Neural crest cell (in vitro differentiated cells): Measurements from ENCODE around the gene DNAH1. TPM values are rescaled to one million over a fixed set of nuclear protein-coding genes. Genes with fewer than 3 reads are reported as not detected.
A peak's percentile ranks its signal among the peaks of the same experiment; 100 is the strongest.

Experiments
- DNase-seq: peaks from one replicate; pipeline ENCODE4 v3.0.0; 2021; ENCODE audit warnings: low read depth, mixed read lengths, low spot score
- H3K27ac Mint-ChIP-seq: one replicate; pipeline ENCODE4 v1.8.0; 2021; ENCODE audit warnings: mild to moderate bottlenecking, mixed read lengths; ENCODE audit not compliant: unreplicated experiment
- H3K27me3 Mint-ChIP-seq: 2 replicates; pipeline ENCODE4 v1.8.0; 2021; ENCODE audit warnings: low read depth, mild to moderate bottlenecking, mixed read lengths
- H3K36me3 Mint-ChIP-seq: 2 replicates; pipeline ENCODE4 v1.8.0; 2021; ENCODE audit warnings: low read depth, mild to moderate bottlenecking, mixed read lengths
- H3K4me1 Mint-ChIP-seq: 2 replicates; pipeline ENCODE4 v1.8.0; 2021; ENCODE audit warnings: mixed read lengths
- H3K4me3 Mint-ChIP-seq: one replicate; pipeline ENCODE4 v1.8.0; 2021; ENCODE audit warnings: mild to moderate bottlenecking, mixed read lengths
- H3K9me3 Mint-ChIP-seq: 2 replicates; pipeline ENCODE4 v1.8.0; 2021; ENCODE audit warnings: mixed read lengths
- CTCF ChIP-seq: fragments of 200-600 bp; sonication (generic); conservative IDR thresholded peaks from 2 replicates; pipeline ENCODE4 v1.5.0; 2021; ENCODE audit warnings: antibody characterized with exemption, mild to moderate bottlenecking
- total RNA-seq: library from RNA; stranded (reverse); gene quantifications from 2 replicates; pipeline ENCODE4 v1.2.1, GENCODE V29; 2021

DNAH1 gene
- total RNA-seq, 1 donor from 2014 or later: 3.2 TPM

- no peak overlapping the region for H3K27ac Mint-ChIP-seq
- no peaks in the 10 kb centered on the region for H3K9me3 Mint-ChIP-seq
- DNase-seq: no peak
- H3K36me3 Mint-ChIP-seq: peaks cover 7% of the 10 kb centered on the region
- TF ChIP-seq CTCF: no peak
- H3K4me1 Mint-ChIP-seq: peaks cover 10% of the 10 kb centered on the region
- H3K27me3 Mint-ChIP-seq: no peaks in the 10 kb centered on the region
- peak overlapping the region; percentile 65 for H3K4me3 Mint-ChIP-seq
Observed at GRCh38 chr3:52403955-52404354, 87.8 kb downstream of the DNAH1 start.

GRCh38 chr3:52404391-52404790 is 88.3 kb downstream of the DNAH1 start:
- Mint-ChIP-seq H3K27ac (no peak overlapping the region), H3K4me1 (peaks cover 14% of the 10 kb centered on the region), H3K9me3 (no peaks in the 10 kb centered on the region), H3K36me3 (peaks cover 7% of the 10 kb centered on the region), H3K4me3 (peak overlapping the region; percentile 9), H3K27me3 (no peaks in the 10 kb centered on the region)
- DNase-seq: no peak
- no peak for TF ChIP-seq CTCF

- Mint-ChIP-seq H3K9me3 (no peaks in the 10 kb centered on the region), H3K27ac (no peak overlapping the region), H3K4me1 (peaks cover 14% of the 10 kb centered on the region), H3K36me3 (peaks cover 7% of the 10 kb centered on the region), H3K4me3 (peak overlapping the region; percentile 72), H3K27me3 (no peaks in the 10 kb centered on the region)
- no peak for TF ChIP-seq CTCF
- DNase-seq: no peak
Observed at GRCh38 chr3:52405066-52405465, 88.9 kb downstream of the DNAH1 start.

GRCh38 chr3:52405601-52406110 is 89.5 kb downstream of the DNAH1 start:
- Mint-ChIP-seq H3K9me3 (no peaks in the 10 kb centered on the region), H3K4me1 (peaks cover 14% of the 10 kb centered on the region), H3K27ac (no peak overlapping the region), H3K36me3 (peaks cover 7% of the 10 kb centered on the region), H3K4me3 (peak overlapping the region; percentile 72), H3K27me3 (no peaks in the 10 kb centered on the region)
- TF ChIP-seq CTCF: no peak
- DNase-seq: no peak

GRCh38 chr3:52406231-52406661 is 90.1 kb downstream of the DNAH1 start:
- no peak overlapping the region for H3K4me3 Mint-ChIP-seq
- no peaks in the 10 kb centered on the region for H3K27me3 Mint-ChIP-seq
- no peak for TF ChIP-seq CTCF
- peaks cover 5% of the 10 kb centered on the region for H3K36me3 Mint-ChIP-seq
- H3K4me1 Mint-ChIP-seq: peaks cover 20% of the 10 kb centered on the region
- no peak overlapping the region for H3K27ac Mint-ChIP-seq
- no peak for DNase-seq
- H3K9me3 Mint-ChIP-seq: no peaks in the 10 kb centered on the region
